DMS 273 (cell line): ENCODE data around the gene MRPL11.

Experiments
- DNase-seq: peaks from one replicate; lab custom pipeline; 2025; ENCODE audit not compliant: unreplicated experiment; lab: John Stamatoyannopoulos, UW

The MRPL11 gene

GRCh38 chr11:66438504-66439466, at the start of gene MRPL11:
Gene MRPL11, minus strand, starts transcription at chr11:66438848. Its CDS starts 94 bp downstream, at chr11:66438754.
- peak; percentile 95 for DNase-seq

GRCh38 chr11:66484806-66485380, 46.2 kb upstream of the MRPL11 start:
- DNase-seq, result no peak

- peak; percentile 97 for DNase-seq
Observed at GRCh38 chr11:66480117-66480938, 41.7 kb upstream of the MRPL11 start, which contains the start of gene DPP3. Gene DPP3, plus strand, starts transcription at chr11:66480434. Its CDS starts 1,767 bp downstream, at chr11:66482201.

GRCh38 chr11:66479394-66480116, 40.9 kb upstream of the MRPL11 start:
- peak; percentile 88 for DNase-seq

GRCh38 chr11:66478729-66479393, 40.2 kb upstream of the MRPL11 start:
- peak; percentile 35 for DNase-seq

- DNase-seq, result no peak
Observed at GRCh38 chr11:66477263-66478201, 38.9 kb upstream of the MRPL11 start.

- DNase-seq, result peak; percentile 26
Observed at GRCh38 chr11:66476841-66477251, 38.2 kb upstream of the MRPL11 start.

GRCh38 chr11:66476173-66476840, 37.7 kb upstream of the MRPL11 start:
- no peak for DNase-seq

- DNase-seq, result no peak
Observed at GRCh38 chr11:66475349-66476172, 36.9 kb upstream of the MRPL11 start.

- DNase-seq, result no peak
Observed at GRCh38 chr11:66473608-66474515, 35.2 kb upstream of the MRPL11 start.

GRCh38 chr11:66473167-66473566, 34.5 kb upstream of the MRPL11 start:
- DNase-seq, result no peak

GRCh38 chr11:66472054-66472453, 33.4 kb upstream of the MRPL11 start:
- DNase-seq, result no peak

- no peak for DNase-seq
Observed at GRCh38 chr11:66471142-66471541, 32.5 kb upstream of the MRPL11 start.

GRCh38 chr11:66470015-66470414, 31.4 kb upstream of the MRPL11 start:
- no peak for DNase-seq

- DNase-seq, result no peak
Observed at GRCh38 chr11:66469441-66469840, 30.8 kb upstream of the MRPL11 start.

GRCh38 chr11:66468691-66469090, 30.0 kb upstream of the MRPL11 start:
- DNase-seq, result no peak

- DNase-seq, result peak; percentile 45
Observed at GRCh38 chr11:66467756-66468155, 29.1 kb upstream of the MRPL11 start.
